DOHH2 (cell line): ENCODE results near the gene SOX11.

ENCODE experiments used
- CTCF ChIP-seq: fragments of 200-600 bp; sonication (generic); IDR thresholded peaks from one replicate; pipeline ENCODE4 v1.5.1; 2014; ENCODE audit warnings: antibody characterized with exemption, mild to moderate bottlenecking, low read depth, low read length; ENCODE audit not compliant: poor library complexity, severe bottlenecking
- EZH2phosphoT487 ChIP-seq: fragments of 200-600 bp; sonication (generic); IDR thresholded peaks from 2 replicates; pipeline ENCODE4 v1.6.1; 2017; ENCODE audit warnings: borderline replicate concordance, mild to moderate bottlenecking, antibody characterized with exemption, low read length, moderate library complexity, mixed read lengths

- TF ChIP-seq CTCF (no peak), EZH2phosphoT487 (no peak)
Measured at GRCh38 chr2:5665066-5665465, 27.1 kb upstream of the SOX11 start.
